HL-60 (cell line): Measurements from ENCODE around the gene PAQR9.

Experiments
- DNase-seq, 2 experiments: peaks; one replicate each; pipeline ENCODE4 v3.0.0-alpha.2; 2010 to 2020; ENCODE audit warnings: low read depth in 1 of 2, low spot score in 1 of 2
- H3K27ac ChIP-seq: fragments of 250-450 bp; sonication (Bioruptor Pico); replicated peaks from 2 replicates; pipeline ENCODE4 v1.5.1; 2020; ENCODE audit warnings: mild to moderate bottlenecking, moderate library complexity
- H3K27me3 ChIP-seq: fragments of 250-450 bp; sonication (Bioruptor Pico); 2 replicates; pipeline ENCODE4 v1.5.1; 2021; ENCODE audit warnings: mild to moderate bottlenecking, moderate library complexity; ENCODE audit not compliant: insufficient read depth, poor library complexity, severe bottlenecking
- H3K4me3 ChIP-seq: replicated peaks from 2 replicates; pipeline ENCODE4 v1.5.1; 2011; ENCODE audit warnings: mild to moderate bottlenecking, control low read depth, low read length; ENCODE audit not compliant: insufficient read depth
- CTCF ChIP-seq: IDR thresholded peaks from one replicate; pipeline ENCODE4 v1.5.1; 2011; ENCODE audit warnings: low read length, control low read depth, inconsistent platforms; ENCODE audit not compliant: insufficient read depth
- GABPA ChIP-seq: IDR thresholded peaks from 2 replicates; pipeline ENCODE4 v1.6.1; 2012; ENCODE audit warnings: low read depth
- POLR2AphosphoS5 ChIP-seq: IDR thresholded peaks from 2 replicates; pipeline ENCODE4 v1.6.1; 2012; ENCODE audit warnings: low read depth
- REST ChIP-seq: IDR thresholded peaks from 2 replicates; pipeline ENCODE4 v1.6.1; 2012; ENCODE audit warnings: low read depth; ENCODE audit not compliant: insufficient replicate concordance
- SPI1 ChIP-seq: IDR thresholded peaks from 2 replicates; pipeline ENCODE4 v1.6.1; 2012; ENCODE audit warnings: low read depth, mild to moderate bottlenecking, borderline replicate concordance

Gene PAQR9

GRCh38 chr3:142916605-142917004, 46.9 kb downstream of the PAQR9 start:
- no peak overlapping the region for H3K4me3 ChIP-seq
- H3K27me3 ChIP-seq, result no peaks in the 10 kb centered on the region
- no peak for TF ChIP-seq CTCF
- no peak for TF ChIP-seq SPI1
- no peak for TF ChIP-seq REST
- no peak for TF ChIP-seq GABPA
- TF ChIP-seq POLR2AphosphoS5, result no peak
- no peak overlapping the region for H3K27ac ChIP-seq
- no peak for DNase-seq

GRCh38 chr3:142915636-142916035, 47.8 kb downstream of the PAQR9 start:
- no peak for DNase-seq
- H3K27ac ChIP-seq, result no peak overlapping the region
- no peaks in the 10 kb centered on the region for H3K27me3 ChIP-seq
- TF ChIP-seq GABPA (no peak), REST (no peak), POLR2AphosphoS5 (no peak), SPI1 (no peak)
- H3K4me3 ChIP-seq, result no peak overlapping the region

GRCh38 chr3:142914286-142914811, 49.1 kb downstream of the PAQR9 start:
- DNase-seq, result no peak
- H3K27ac ChIP-seq, result no peak overlapping the region
- no peak for TF ChIP-seq CTCF
- TF ChIP-seq SPI1, result no peak
- TF ChIP-seq GABPA, result no peak
- no peak for TF ChIP-seq POLR2AphosphoS5
- no peak for TF ChIP-seq REST
- H3K4me3 ChIP-seq, result no peak overlapping the region
- H3K27me3 ChIP-seq, result no peaks in the 10 kb centered on the region
